Measurements from ENCODE around the gene CD58.

CD58 gene

DNA sequence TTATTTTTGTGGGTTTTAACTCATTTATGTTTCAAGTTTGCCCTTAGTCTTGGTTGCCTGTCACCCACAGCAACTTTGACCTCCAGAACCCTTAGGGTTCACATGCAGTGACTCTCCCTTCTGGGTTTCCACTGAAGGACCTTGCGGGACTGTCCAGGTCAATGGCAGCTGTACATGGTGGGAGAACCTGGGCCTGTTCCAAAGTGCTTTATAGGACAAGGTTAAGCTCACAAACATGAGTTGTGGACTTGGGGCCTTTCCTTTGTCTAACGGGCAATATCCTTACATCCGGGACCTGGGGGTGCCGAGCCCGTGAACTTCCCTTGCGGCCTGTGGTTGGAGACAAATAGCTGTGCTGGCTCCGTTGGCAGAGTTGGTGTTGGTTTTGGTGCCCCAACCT is 77.8 kb downstream of the CD58 start:
- Histone ChIP-seq H3K9me3 (ENCODE audit: insufficient read depth, low read depth, low read length) (no peaks in the 10 kb centered on the region), H3K36me3 (ENCODE audit: insufficient read depth, low read depth, low read length) (no peaks in the 10 kb centered on the region), H3K9ac (ENCODE audit: low read depth, low read length) (no peak overlapping the region), H3K4me1 (ENCODE audit: insufficient read depth, low read length) (peaks cover 5% of the 10 kb centered on the region; the same call in 1 of the 2 replicates), H3K4me3 (ENCODE audit: low read length) (no peak overlapping the region), H3K27me3 (ENCODE audit: insufficient read depth, low read length) (no peaks in the 10 kb centered on the region; the same call in 1 of the 2 replicates), H3K27ac (ENCODE audit: low read length) (no peak overlapping the region)

GRCh38 chr1:116492358-116492811 is 78.4 kb downstream of the CD58 start:
- Histone ChIP-seq H3K4me1 (ENCODE audit: insufficient read depth, low read length) (peaks cover 5% of the 10 kb centered on the region; the same call in 1 of the 2 replicates), H3K9me3 (ENCODE audit: insufficient read depth, low read depth, low read length) (no peaks in the 10 kb centered on the region), H3K9ac (ENCODE audit: low read depth, low read length) (no peak overlapping the region), H3K4me3 (ENCODE audit: low read length) (no peak overlapping the region), H3K27ac (ENCODE audit: low read length) (no peak overlapping the region), H3K36me3 (ENCODE audit: insufficient read depth, low read depth, low read length) (no peaks in the 10 kb centered on the region), H3K27me3 (ENCODE audit: insufficient read depth, low read length) (no peaks in the 10 kb centered on the region; the same call in 1 of the 2 replicates)

GRCh38 chr1:116491700-116492357 is 79.0 kb downstream of the CD58 start:
- Histone ChIP-seq H3K36me3 (ENCODE audit: insufficient read depth, low read depth, low read length) (no peaks in the 10 kb centered on the region), H3K4me3 (ENCODE audit: low read length) (no peak overlapping the region), H3K9me3 (ENCODE audit: insufficient read depth, low read depth, low read length) (no peaks in the 10 kb centered on the region), H3K4me1 (ENCODE audit: insufficient read depth, low read length) (peaks cover 5% of the 10 kb centered on the region; the same call in 1 of the 2 replicates), H3K9ac (ENCODE audit: low read depth, low read length) (no peak overlapping the region), H3K27me3 (ENCODE audit: insufficient read depth, low read length) (no peaks in the 10 kb centered on the region; the same call in 1 of the 2 replicates), H3K27ac (ENCODE audit: low read length) (no peak overlapping the region)

GRCh38 chr1:116490588-116490987 is 80.2 kb downstream of the CD58 start:
- Histone ChIP-seq H3K36me3 (ENCODE audit: insufficient read depth, low read depth, low read length) (no peaks in the 10 kb centered on the region), H3K9me3 (ENCODE audit: insufficient read depth, low read depth, low read length) (no peaks in the 10 kb centered on the region), H3K9ac (ENCODE audit: low read depth, low read length) (no peak overlapping the region), H3K27ac (ENCODE audit: low read length) (no peak overlapping the region), H3K4me1 (ENCODE audit: insufficient read depth, low read length) (peaks cover 5% of the 10 kb centered on the region; the same call in 1 of the 2 replicates), H3K27me3 (ENCODE audit: insufficient read depth, low read length) (no peaks in the 10 kb centered on the region; the same call in 1 of the 2 replicates), H3K4me3 (ENCODE audit: low read length) (no peak overlapping the region)

DNA sequence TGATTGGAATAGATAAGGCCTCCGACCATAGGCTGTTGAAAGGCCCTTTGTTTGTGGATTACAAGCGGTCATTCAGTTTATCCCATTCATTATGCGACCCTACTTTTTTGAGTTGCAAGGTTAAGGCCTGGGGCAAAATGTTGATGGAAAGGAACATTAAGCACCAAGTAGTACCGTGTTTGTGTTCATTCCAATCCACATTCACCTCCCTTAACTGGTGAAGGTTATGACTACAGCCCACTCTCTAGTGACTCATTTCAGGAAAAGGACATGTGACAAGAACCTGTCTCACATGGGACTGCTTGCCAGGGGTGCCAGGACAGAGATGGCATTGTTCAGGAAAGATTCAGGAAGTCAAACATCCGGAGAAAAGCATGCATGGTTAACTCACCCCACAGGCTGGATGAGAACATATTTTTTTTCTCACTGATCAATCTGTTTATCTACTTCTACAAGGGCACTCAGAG is 81.6 kb downstream of the CD58 start:
- H3K4me3 ChIP-seq (ENCODE audit: low read length), result no peak overlapping the region
- no peak overlapping the region for H3K9ac ChIP-seq (ENCODE audit: low read depth, low read length)
- no peaks in the 10 kb centered on the region for H3K4me1 ChIP-seq (ENCODE audit: insufficient read depth, low read length)
- H3K36me3 ChIP-seq (ENCODE audit: insufficient read depth, low read depth, low read length), result no peaks in the 10 kb centered on the region
- no peaks in the 10 kb centered on the region for H3K9me3 ChIP-seq (ENCODE audit: insufficient read depth, low read depth, low read length)
- no peak overlapping the region for H3K27ac ChIP-seq (ENCODE audit: low read length)
- no peaks in the 10 kb centered on the region; the same call in 1 of the 2 replicates for H3K27me3 ChIP-seq (ENCODE audit: insufficient read depth, low read length)

DNA sequence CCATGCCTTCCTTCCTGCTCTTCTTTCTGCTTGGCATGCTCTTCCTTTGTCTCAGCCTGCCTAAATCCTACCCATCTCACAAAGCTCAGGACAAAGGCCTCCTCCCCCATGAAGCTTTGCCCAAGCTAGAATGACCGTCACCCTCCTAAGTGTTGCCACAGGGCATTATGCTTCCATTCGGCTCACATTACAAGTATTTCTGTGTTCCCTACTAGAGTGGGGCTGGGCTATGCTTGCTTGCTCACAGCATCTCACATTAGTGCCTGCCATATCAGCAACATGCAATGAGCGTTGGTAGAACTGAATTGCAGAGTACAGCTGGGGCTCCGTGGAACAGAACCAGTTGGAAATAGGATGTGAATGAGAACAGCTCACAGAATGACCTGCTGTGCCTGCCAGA is 82.8 kb downstream of the CD58 start:
- Histone ChIP-seq H3K9ac (ENCODE audit: low read depth, low read length) (no peak overlapping the region), H3K27ac (ENCODE audit: low read length) (no peak overlapping the region), H3K4me1 (ENCODE audit: insufficient read depth, low read length) (no peaks in the 10 kb centered on the region), H3K36me3 (ENCODE audit: insufficient read depth, low read depth, low read length) (no peaks in the 10 kb centered on the region), H3K9me3 (ENCODE audit: insufficient read depth, low read depth, low read length) (no peaks in the 10 kb centered on the region), H3K27me3 (ENCODE audit: insufficient read depth, low read length) (no peaks in the 10 kb centered on the region; the same call in 1 of the 2 replicates), H3K4me3 (ENCODE audit: low read length) (no peak overlapping the region)

DNA sequence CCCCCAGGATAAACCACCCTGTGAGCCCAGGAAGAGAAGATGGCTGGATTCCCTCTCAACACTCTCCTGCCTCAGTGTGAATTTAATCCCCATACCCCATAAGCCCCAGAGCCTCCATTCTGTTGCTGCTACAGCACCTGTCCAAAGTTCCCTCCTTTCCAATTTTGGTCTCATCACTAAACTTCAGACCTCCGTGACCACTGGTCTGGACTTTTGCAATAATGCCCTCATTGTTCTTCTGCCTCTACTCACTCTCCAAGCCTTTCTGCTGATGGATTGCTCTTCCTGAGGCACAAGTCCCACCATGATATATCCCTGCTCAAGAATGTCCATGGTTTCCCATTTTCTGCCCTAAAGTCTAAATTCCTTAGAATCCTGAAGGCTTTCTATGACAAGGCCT is 83.2 kb downstream of the CD58 start:
- no peaks in the 10 kb centered on the region; the same call in 1 of the 2 replicates for H3K27me3 ChIP-seq (ENCODE audit: insufficient read depth, low read length)
- no peak overlapping the region for H3K4me3 ChIP-seq (ENCODE audit: low read length)
- H3K9ac ChIP-seq (ENCODE audit: low read depth, low read length), result no peak overlapping the region
- no peaks in the 10 kb centered on the region for H3K36me3 ChIP-seq (ENCODE audit: insufficient read depth, low read depth, low read length)
- H3K27ac ChIP-seq (ENCODE audit: low read length), result no peak overlapping the region
- H3K9me3 ChIP-seq (ENCODE audit: insufficient read depth, low read depth, low read length), result no peaks in the 10 kb centered on the region
- no peaks in the 10 kb centered on the region for H3K4me1 ChIP-seq (ENCODE audit: insufficient read depth, low read length)

DNA sequence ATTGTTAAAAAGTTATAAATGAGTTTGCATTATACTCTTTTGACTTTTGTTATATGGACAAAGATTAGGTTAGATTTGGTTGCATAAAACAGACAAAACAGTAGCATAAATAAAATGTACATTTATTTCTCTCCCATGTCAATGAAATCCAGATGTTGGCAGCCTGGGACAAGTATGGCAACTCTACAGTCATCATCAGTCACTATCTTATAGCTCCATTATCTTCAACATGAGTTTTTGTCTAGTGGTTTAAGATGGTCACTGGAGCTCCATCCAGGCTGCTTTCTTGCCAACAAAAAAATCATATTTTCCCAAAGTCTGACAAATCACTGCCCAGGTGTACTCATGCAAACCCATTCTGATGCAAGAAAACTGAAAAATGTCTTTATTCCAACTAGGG is 83.8 kb downstream of the CD58 start:
- no peak overlapping the region for H3K9ac ChIP-seq (ENCODE audit: low read depth, low read length)

GRCh38 chr1:116486424-116486823 is 84.4 kb downstream of the CD58 start:
- H3K27ac ChIP-seq (ENCODE audit: low read length), result no peak overlapping the region

More for the DNA sequence above, 83.8 kb downstream of the CD58 start:
- no peaks in the 10 kb centered on the region for H3K9me3 ChIP-seq (ENCODE audit: insufficient read depth, low read depth, low read length)
- H3K27ac ChIP-seq (ENCODE audit: low read length), result no peak overlapping the region
- H3K4me1 ChIP-seq (ENCODE audit: insufficient read depth, low read length), result no peaks in the 10 kb centered on the region
- no peaks in the 10 kb centered on the region for H3K36me3 ChIP-seq (ENCODE audit: insufficient read depth, low read depth, low read length)
- H3K4me3 ChIP-seq (ENCODE audit: low read length), result no peak overlapping the region
- H3K27me3 ChIP-seq (ENCODE audit: insufficient read depth, low read length), result no peaks in the 10 kb centered on the region; the same call in 1 of the 2 replicates

DNA sequence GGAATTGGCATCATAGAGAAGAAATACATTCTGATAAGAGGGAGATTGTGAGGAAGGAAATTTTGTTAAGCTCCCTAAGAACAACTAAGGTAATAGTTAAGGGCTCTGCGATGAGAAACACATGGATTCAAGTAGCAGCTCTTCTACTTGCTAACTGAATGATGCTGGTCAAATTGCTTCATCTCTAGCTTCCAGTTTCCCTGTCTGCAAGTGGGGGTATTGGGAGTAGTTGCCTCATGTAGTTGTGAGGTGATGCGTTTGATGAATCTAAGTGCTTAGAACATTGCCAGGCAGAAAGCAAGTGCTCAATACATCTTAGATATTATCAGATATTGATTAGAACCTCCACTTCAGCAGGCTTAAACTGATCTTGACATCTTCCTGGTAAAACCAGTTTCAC is 84.8 kb downstream of the CD58 start:
- H3K9ac ChIP-seq (ENCODE audit: low read depth, low read length), result no peak overlapping the region
- H3K36me3 ChIP-seq (ENCODE audit: insufficient read depth, low read depth, low read length), result no peaks in the 10 kb centered on the region
- no peak overlapping the region for H3K27ac ChIP-seq (ENCODE audit: low read length)
- H3K4me1 ChIP-seq (ENCODE audit: insufficient read depth, low read length), result no peaks in the 10 kb centered on the region
- no peak overlapping the region for H3K4me3 ChIP-seq (ENCODE audit: low read length)
- H3K9me3 ChIP-seq (ENCODE audit: insufficient read depth, low read depth, low read length), result no peaks in the 10 kb centered on the region
- no peaks in the 10 kb centered on the region; the same call in 1 of the 2 replicates for H3K27me3 ChIP-seq (ENCODE audit: insufficient read depth, low read length)

More at GRCh38 chr1:116486424-116486823, 84.4 kb downstream of the CD58 start:
- no peaks in the 10 kb centered on the region for H3K36me3 ChIP-seq (ENCODE audit: insufficient read depth, low read depth, low read length)
- no peak overlapping the region for H3K4me3 ChIP-seq (ENCODE audit: low read length)
- no peaks in the 10 kb centered on the region for H3K9me3 ChIP-seq (ENCODE audit: insufficient read depth, low read depth, low read length)
- H3K9ac ChIP-seq (ENCODE audit: low read depth, low read length), result no peak overlapping the region
- no peaks in the 10 kb centered on the region; the same call in 1 of the 2 replicates for H3K27me3 ChIP-seq (ENCODE audit: insufficient read depth, low read length)
- H3K4me1 ChIP-seq (ENCODE audit: insufficient read depth, low read length), result no peaks in the 10 kb centered on the region

GRCh38 chr1:116485071-116485735 is 85.6 kb downstream of the CD58 start:
- Histone ChIP-seq H3K4me1 (ENCODE audit: insufficient read depth, low read length) (no peaks in the 10 kb centered on the region), H3K4me3 (ENCODE audit: low read length) (no peak overlapping the region), H3K27me3 (ENCODE audit: insufficient read depth, low read length) (no peaks in the 10 kb centered on the region; the same call in 1 of the 2 replicates), H3K36me3 (ENCODE audit: insufficient read depth, low read depth, low read length) (no peaks in the 10 kb centered on the region), H3K27ac (ENCODE audit: low read length) (no peak overlapping the region), H3K9me3 (ENCODE audit: insufficient read depth, low read depth, low read length) (no peaks in the 10 kb centered on the region), H3K9ac (ENCODE audit: low read depth, low read length) (no peak overlapping the region)
